H1 (cell line): ENCODE results near the gene ADARB2. TPM values are rescaled to one million over a fixed set of nuclear protein-coding genes. Genes with fewer than 3 reads are reported as not detected.

Source experiments
- CTCF ChIA-PET: fragments of 300-600 bp; sonication (Branson Sonifier 250); formaldehyde crosslinking; loops from one replicate; lab custom pipeline; 2021; ENCODE audit not compliant: partially characterized antibody; lab: Charles Lee
- POLR2A ChIA-PET: fragments of 300-600 bp; sonication (Branson Sonifier 250); formaldehyde crosslinking; loops from one replicate; lab custom pipeline; 2021; ENCODE audit warnings: inconsistent platforms; ENCODE audit not compliant: partially characterized antibody; lab: Charles Lee
- DNase-seq, 2 experiments: peaks; one replicate each; pipeline versions ENCODE4 v3.0.0 to v3.0.0-alpha.2; 2010 to 2022; ENCODE audit warnings: low spot score in 2 of 2, low read depth in 1 of 2, mixed read lengths in 1 of 2
- FAIRE-seq: peaks from 2 replicates; lab custom pipeline; 2011; peaks lifted over from hg19 to GRCh38; lab: Jason Lieb, UNC
- H2AFZ ChIP-seq: 2 replicates; pipeline ENCODE4 v1.8.1; 2012; ENCODE audit warnings: low read length, inconsistent platforms
- H2AK5ac ChIP-seq: 2 replicates; pipeline ENCODE4 v1.6.1; 2013; ENCODE audit warnings: low read depth, low read length
- H2BK120ac ChIP-seq: replicated peaks from 2 replicates; pipeline ENCODE3; 2013; ENCODE audit warnings: low read depth, low read length, inconsistent platforms
- H2BK12ac ChIP-seq: 2 replicates; pipeline ENCODE4 v1.6.1; 2013; ENCODE audit warnings: low read depth, low read length
- H2BK15ac ChIP-seq: 2 replicates; pipeline ENCODE4 v1.6.1; 2013; ENCODE audit warnings: low read length
- H2BK20ac ChIP-seq: 2 replicates; pipeline ENCODE4 v1.6.1; 2013; ENCODE audit warnings: low read length
- H2BK5ac ChIP-seq: 2 replicates; pipeline ENCODE4 v1.6.1; 2013; ENCODE audit warnings: low read depth, low read length
- H3K14ac ChIP-seq: 2 replicates; pipeline ENCODE4 v1.6.1; 2013; ENCODE audit warnings: inconsistent platforms; ENCODE audit not compliant: insufficient read length
- H3K18ac ChIP-seq: 2 replicates; pipeline ENCODE4 v1.6.1; 2013; ENCODE audit warnings: low read length; ENCODE audit errors: extremely low read depth
- H3K23ac ChIP-seq: 2 replicates; pipeline ENCODE4 v1.6.1; 2013; ENCODE audit warnings: inconsistent platforms; ENCODE audit not compliant: insufficient read length
- H3K23me2 ChIP-seq: 2 replicates; pipeline ENCODE4 v1.6.1; 2013; ENCODE audit warnings: low read depth, low read length
- H3K27ac ChIP-seq: 2 replicates; pipeline ENCODE4 v1.6.1; 2011; ENCODE audit warnings: low read depth, low read length, inconsistent platforms
- H3K27me3 ChIP-seq, 4 experiments: replicated peaks in 1 of 4; 1 replicate in 1 of 4; 2 replicates in 3 of 4; pipeline versions ENCODE4 v1.6.1 to v1.8.1; 2011 to 2013; ENCODE audit warnings: low read length in 3 of 4, mild to moderate bottlenecking in 3 of 4, inconsistent platforms in 2 of 4, mixed read lengths in 2 of 4, moderate library complexity in 1 of 4; ENCODE audit not compliant: control insufficient read depth in 3 of 4, insufficient read depth in 3 of 4; ENCODE audit errors: extremely low read depth in 1 of 4
- H3K36me3 ChIP-seq, 4 experiments: 2 replicates each; pipeline versions ENCODE4 v1.6.1 to v1.8.1; 2011 to 2013; ENCODE audit warnings: mild to moderate bottlenecking in 4 of 4, low read length in 3 of 4, moderate library complexity in 2 of 4, control low read depth in 1 of 4, inconsistent platforms in 1 of 4; ENCODE audit not compliant: insufficient read depth in 4 of 4, control insufficient read depth in 2 of 4
- H3K4ac ChIP-seq: replicated peaks from 2 replicates; pipeline ENCODE3; 2013; ENCODE audit warnings: low read length, low read depth, mixed read lengths, inconsistent platforms; ENCODE audit not compliant: insufficient read length
- H3K4me1 ChIP-seq, 4 experiments: replicated peaks in 1 of 4; 1 replicate in 1 of 4; 2 replicates in 3 of 4; pipeline versions ENCODE4 v1.6.1 to v1.8.1; 2011 to 2013; ENCODE audit warnings: low read length in 3 of 4, inconsistent platforms in 2 of 4, mixed read lengths in 1 of 4; ENCODE audit not compliant: insufficient read depth in 4 of 4, control insufficient read depth in 3 of 4
- H3K4me2 ChIP-seq, 2 experiments: 2 replicates each; pipeline versions ENCODE4 v1.6.1 to v1.8.1; 2011 to 2013; ENCODE audit warnings: low read depth in 2 of 2, low read length in 2 of 2, control low read depth in 1 of 2, inconsistent platforms in 1 of 2, mild to moderate bottlenecking in 1 of 2; ENCODE audit not compliant: insufficient read depth in 1 of 2
- H3K4me3 ChIP-seq, 4 experiments: fragments of 200-600, 300-600 bp in 1 of 4; sonication (generic), shearing (Covaris generic), sonication (Bioruptor Twin) in 1 of 4; 2 replicates each; pipeline versions ENCODE4 v1.5.1 to v1.8.1; 2011 to 2016; ENCODE audit warnings: low read length in 4 of 4, low read depth in 3 of 4, control low read depth in 2 of 4, inconsistent platforms in 2 of 4, mild to moderate bottlenecking in 2 of 4, mixed read lengths in 1 of 4, moderate library complexity in 1 of 4; ENCODE audit not compliant: insufficient read depth in 2 of 4; ENCODE audit errors: extremely low read depth in 1 of 4
- H3K56ac ChIP-seq: replicated peaks from 2 replicates; pipeline ENCODE3; 2013; ENCODE audit warnings: low read depth, mild to moderate bottlenecking, mixed read lengths, low read length, inconsistent platforms; ENCODE audit not compliant: insufficient read length
- H3K79me1 ChIP-seq: 2 replicates; pipeline ENCODE4 v1.6.1; 2013; ENCODE audit warnings: low read depth, low read length, control low read depth
- H3K79me2 ChIP-seq, 2 experiments: 2 replicates each; pipeline versions ENCODE4 v1.6.1 to v1.8.1; 2012 to 2013; ENCODE audit warnings: low read length in 2 of 2, mild to moderate bottlenecking in 2 of 2, inconsistent platforms in 1 of 2; ENCODE audit not compliant: insufficient read depth in 2 of 2, control insufficient read depth in 1 of 2
- H3K9ac ChIP-seq, 4 experiments: replicated peaks in 1 of 4; 1 replicate in 1 of 4; 2 replicates in 3 of 4; pipeline versions ENCODE4 v1.6.1 to v1.8.1; 2011 to 2013; ENCODE audit warnings: low read depth in 3 of 4, low read length in 3 of 4, control low read depth in 2 of 4, mild to moderate bottlenecking in 2 of 4, moderate library complexity in 2 of 4, inconsistent platforms in 1 of 4; ENCODE audit errors: extremely low read depth in 1 of 4
- H3K9me3 ChIP-seq, 2 experiments: 2 replicates each; pipeline versions ENCODE4 v1.6.1 to v1.8.1; 2012 to 2013; ENCODE audit warnings: mild to moderate bottlenecking in 2 of 2, moderate library complexity in 2 of 2, control low read depth in 1 of 2, inconsistent platforms in 1 of 2, low read depth in 1 of 2, low read length in 1 of 2, mixed read lengths in 1 of 2; ENCODE audit not compliant: insufficient read depth in 2 of 2
- H4K20me1 ChIP-seq, 2 experiments: replicated peaks in 1 of 2; 2 replicates each; pipeline versions ENCODE3 to v1.8.1; 2011 to 2013; ENCODE audit warnings: inconsistent platforms in 2 of 2, low read length in 2 of 2, mild to moderate bottlenecking in 1 of 2; ENCODE audit not compliant: insufficient read depth in 2 of 2, control insufficient read depth in 1 of 2
- H4K5ac ChIP-seq: 2 replicates; pipeline ENCODE4 v1.6.1; 2013; ENCODE audit warnings: low read length, low read depth, mixed read lengths, inconsistent platforms; ENCODE audit not compliant: insufficient read length
- H4K8ac ChIP-seq: 2 replicates; pipeline ENCODE4 v1.8.0; 2013; ENCODE audit warnings: mild to moderate bottlenecking, moderate library complexity, low read length, inconsistent platforms; ENCODE audit not compliant: insufficient read depth; ENCODE audit errors: extremely low read depth
- H4K91ac ChIP-seq: replicated peaks from 2 replicates; pipeline ENCODE3; 2013; ENCODE audit warnings: low read length, mixed read lengths, inconsistent platforms; ENCODE audit not compliant: insufficient read length
- CHD1 ChIP-seq: IDR thresholded peaks from 2 replicates; pipeline ENCODE4 v1.6.1; 2012; ENCODE audit warnings: low read depth, low read length, improper control_type of control experiment
- CTCF ChIP-seq, 3 experiments: IDR thresholded peaks; 1 replicate in 2 of 3; 2 replicates in 1 of 3; pipeline versions ENCODE4 v1.5.1 to v1.6.1; 2011; ENCODE audit warnings: low read length in 3 of 3, mild to moderate bottlenecking in 3 of 3, inconsistent platforms in 2 of 3, low read depth in 1 of 3, moderate library complexity in 1 of 3; ENCODE audit not compliant: insufficient read depth in 1 of 3; ENCODE audit errors: control extremely low read depth in 1 of 3
- RBBP5 ChIP-seq: IDR thresholded peaks from 2 replicates; pipeline ENCODE4 v1.7.1; 2012; ENCODE audit warnings: low read depth, mild to moderate bottlenecking, inconsistent platforms, low read length, moderate library complexity, borderline replicate concordance
- SAP30 ChIP-seq: fragments of 300-600 bp; sonication (generic); IDR thresholded peaks from 2 replicates; pipeline ENCODE4 v1.7.1; 2012; ENCODE audit warnings: low read length, moderate library complexity, mild to moderate bottlenecking, inconsistent platforms; ENCODE audit not compliant: insufficient read depth, insufficient replicate concordance
- WGBS, 2 experiments: shearing (Covaris generic) in 1 of 2; methylation state at CpG; one replicate each; pipeline versions ENCODE4 v1.1.6 to v1.1.7; 2013 to 2015; ENCODE audit warnings: low lambda C conversion rate in 2 of 2, mixed read lengths in 2 of 2, inconsistent platforms in 1 of 2, low coverage in 1 of 2, missing lambda C conversion rate in 1 of 2; ENCODE audit not compliant: insufficient replicate concordance in 2 of 2, insufficient coverage in 1 of 2, insufficient read length in 1 of 2; ENCODE audit errors: extremely low coverage in 1 of 2, missing lambda C conversion rate in 1 of 2; 5-methylcytosine and 5-hydroxymethylcytosine counted together
- polyA plus RNA-seq, 7 experiments: library from polyadenylated mRNA; depleted of rRNA in 3 of 7; stranded (reverse) in 5 of 7; unstranded in 2 of 7; fragments of >200 nt in 5 of 7; fragments of 200-250 nt in 2 of 7; gene quantifications; 1 replicate in 5 of 7; 2 replicates in 1 of 7; 4 replicates in 1 of 7; pipeline versions ENCODE4 v1.2.1 to v1.2.3, GENCODE V29; 2011 to 2013; ENCODE audit warnings: missing spikeins in 2 of 7, mixed read lengths in 2 of 7
- total RNA-seq: library from RNA; stranded (reverse); fragmentation: NEBNext Ultra II Directional; extraction: Animal tissue kit (Norgen Biotek cat#: 25700); gene quantifications from 2 replicates; pipeline ENCODE4 v1.2.1, GENCODE V29; 2021

Gene ADARB2
- total and polyA plus RNA-seq, 2 of the 8 experiments (the other 6 are each of a cell fraction or from before 2014, with no cell fraction given) = 2.2 to 2.8 TPM

- Histone ChIP-seq H3K18ac (no peak overlapping the region), H2BK5ac (no peak overlapping the region), H3K36me3 (no peaks in the 10 kb centered on the region), H2BK15ac (no peak overlapping the region), H3K56ac (no peak overlapping the region), H3K23me2 (no peaks in the 10 kb centered on the region), H3K4me2 (no peak overlapping the region), H2BK20ac (no peak overlapping the region), H3K9ac (no peak overlapping the region), H3K9me3 (no peaks in the 10 kb centered on the region), H4K91ac (no peak overlapping the region), H2BK120ac (no peak overlapping the region), H2AK5ac (no peak overlapping the region), H3K79me1 (no peaks in the 10 kb centered on the region), H3K23ac (no peak overlapping the region), H3K79me2 (no peaks in the 10 kb centered on the region), H3K27ac (no peak overlapping the region), H4K20me1 (no peaks in the 10 kb centered on the region), H4K5ac (no peak overlapping the region), H3K4me1 (no peaks in the 10 kb centered on the region), H2BK12ac (no peak overlapping the region), H3K14ac (no peak overlapping the region), H3K4ac (no peak overlapping the region), H2AFZ (no peak overlapping the region), H3K27me3 (no peaks in the 10 kb centered on the region), H4K8ac (0 out of 2 replicates have a peak overlapping the region, but pooled peaks have one; percentile 14), H3K4me3 (no peak overlapping the region)
- no peak for FAIRE-seq
- ChIA-PET POLR2A (no interaction called here), CTCF (interaction anchor here (1.1 kb wide), 1 partner anchor 25 kb away, joined by 3 read pairs; no protein-coding TSS in a partner anchor)
- 85% methylated on average over 20 of the region's 20 CpGs; no CpG with 5 or more reads in 1 of the 2 experiments for WGBS, 2 experiments
- no peak for DNase-seq
- no peak for TF ChIP-seq SAP30
- peak in 2 of 3 experiments; percentile 8 to 12; a peak in 2 of 4 replicates for TF ChIP-seq CTCF (IDR thresholded peaks at IDR 0.05; ENCODE audit: control extremely low read depth in 1 of 3, insufficient read depth in 1 of 3, low read depth in 1 of 3, low read length in 3 of 3)
- TF ChIP-seq RBBP5 = no peak
- no peak for TF ChIP-seq CHD1
Observed at GRCh38 chr10:1538531-1539061, 198.7 kb downstream of the ADARB2 start.
